Activated T-cell treated with anti-CD3 and anti-CD28 coated beads for 1 hour (primary cell): ENCODE results near the gene ZBTB40.

Source experiments
- DNase-seq: peaks from one replicate; pipeline ENCODE4 v3.0.0-alpha.2; 2020; ENCODE audit warnings: low read depth

ZBTB40 gene, protein sequence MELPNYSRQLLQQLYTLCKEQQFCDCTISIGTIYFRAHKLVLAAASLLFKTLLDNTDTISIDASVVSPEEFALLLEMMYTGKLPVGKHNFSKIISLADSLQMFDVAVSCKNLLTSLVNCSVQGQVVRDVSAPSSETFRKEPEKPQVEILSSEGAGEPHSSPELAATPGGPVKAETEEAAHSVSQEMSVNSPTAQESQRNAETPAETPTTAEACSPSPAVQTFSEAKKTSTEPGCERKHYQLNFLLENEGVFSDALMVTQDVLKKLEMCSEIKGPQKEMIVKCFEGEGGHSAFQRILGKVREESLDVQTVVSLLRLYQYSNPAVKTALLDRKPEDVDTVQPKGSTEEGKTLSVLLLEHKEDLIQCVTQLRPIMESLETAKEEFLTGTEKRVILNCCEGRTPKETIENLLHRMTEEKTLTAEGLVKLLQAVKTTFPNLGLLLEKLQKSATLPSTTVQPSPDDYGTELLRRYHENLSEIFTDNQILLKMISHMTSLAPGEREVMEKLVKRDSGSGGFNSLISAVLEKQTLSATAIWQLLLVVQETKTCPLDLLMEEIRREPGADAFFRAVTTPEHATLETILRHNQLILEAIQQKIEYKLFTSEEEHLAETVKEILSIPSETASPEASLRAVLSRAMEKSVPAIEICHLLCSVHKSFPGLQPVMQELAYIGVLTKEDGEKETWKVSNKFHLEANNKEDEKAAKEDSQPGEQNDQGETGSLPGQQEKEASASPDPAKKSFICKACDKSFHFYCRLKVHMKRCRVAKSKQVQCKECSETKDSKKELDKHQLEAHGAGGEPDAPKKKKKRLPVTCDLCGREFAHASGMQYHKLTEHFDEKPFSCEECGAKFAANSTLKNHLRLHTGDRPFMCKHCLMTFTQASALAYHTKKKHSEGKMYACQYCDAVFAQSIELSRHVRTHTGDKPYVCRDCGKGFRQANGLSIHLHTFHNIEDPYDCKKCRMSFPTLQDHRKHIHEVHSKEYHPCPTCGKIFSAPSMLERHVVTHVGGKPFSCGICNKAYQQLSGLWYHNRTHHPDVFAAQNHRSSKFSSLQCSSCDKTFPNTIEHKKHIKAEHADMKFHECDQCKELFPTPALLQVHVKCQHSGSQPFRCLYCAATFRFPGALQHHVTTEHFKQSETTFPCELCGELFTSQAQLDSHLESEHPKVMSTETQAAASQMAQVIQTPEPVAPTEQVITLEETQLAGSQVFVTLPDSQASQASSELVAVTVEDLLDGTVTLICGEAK

DNA sequence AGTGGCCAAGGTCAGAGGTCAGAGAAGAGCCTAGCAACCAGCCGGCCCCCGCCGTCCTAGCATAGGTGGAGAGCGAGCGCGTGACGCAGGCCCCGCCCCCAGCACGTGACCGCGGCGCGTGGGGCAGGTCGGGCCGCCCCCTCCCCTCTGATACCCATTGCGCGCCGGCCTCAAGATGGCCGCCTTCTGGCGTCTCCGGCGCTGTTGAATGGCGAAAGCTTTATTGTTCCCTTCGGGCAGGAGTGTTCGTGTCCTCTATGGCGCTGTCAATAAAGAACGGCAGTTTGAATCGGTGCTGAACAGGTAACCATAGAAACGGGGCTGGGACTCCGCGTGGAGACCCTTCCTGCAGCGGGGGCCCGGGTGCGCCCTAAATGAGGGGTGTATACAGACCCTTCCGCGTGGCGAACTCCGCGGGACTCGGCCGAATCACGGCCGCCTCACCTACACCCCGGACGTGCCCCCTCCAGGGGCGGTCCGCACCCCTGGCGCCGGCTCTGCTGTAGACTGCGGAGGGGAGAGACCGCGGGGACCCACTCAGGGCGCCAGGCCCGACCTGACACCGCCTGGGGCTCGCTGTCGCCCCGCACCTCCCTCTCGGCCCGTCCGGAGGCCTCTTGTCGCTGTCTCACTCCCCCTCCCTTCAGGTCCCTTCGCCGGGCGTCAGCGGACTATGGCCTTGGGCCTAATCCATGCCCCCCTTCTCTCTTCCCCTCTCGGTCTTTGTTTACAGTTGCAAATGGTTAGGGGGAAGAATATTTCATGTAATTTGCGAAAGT, at the start of gene ZBTB40:
TSS of gene ZBTB40 (plus strand) at position 150 of the 779 bp plus-strand sequence. CDS start 38,098 bp downstream, outside the sequence.
- DNase-seq, result peak; percentile 88

DNA sequence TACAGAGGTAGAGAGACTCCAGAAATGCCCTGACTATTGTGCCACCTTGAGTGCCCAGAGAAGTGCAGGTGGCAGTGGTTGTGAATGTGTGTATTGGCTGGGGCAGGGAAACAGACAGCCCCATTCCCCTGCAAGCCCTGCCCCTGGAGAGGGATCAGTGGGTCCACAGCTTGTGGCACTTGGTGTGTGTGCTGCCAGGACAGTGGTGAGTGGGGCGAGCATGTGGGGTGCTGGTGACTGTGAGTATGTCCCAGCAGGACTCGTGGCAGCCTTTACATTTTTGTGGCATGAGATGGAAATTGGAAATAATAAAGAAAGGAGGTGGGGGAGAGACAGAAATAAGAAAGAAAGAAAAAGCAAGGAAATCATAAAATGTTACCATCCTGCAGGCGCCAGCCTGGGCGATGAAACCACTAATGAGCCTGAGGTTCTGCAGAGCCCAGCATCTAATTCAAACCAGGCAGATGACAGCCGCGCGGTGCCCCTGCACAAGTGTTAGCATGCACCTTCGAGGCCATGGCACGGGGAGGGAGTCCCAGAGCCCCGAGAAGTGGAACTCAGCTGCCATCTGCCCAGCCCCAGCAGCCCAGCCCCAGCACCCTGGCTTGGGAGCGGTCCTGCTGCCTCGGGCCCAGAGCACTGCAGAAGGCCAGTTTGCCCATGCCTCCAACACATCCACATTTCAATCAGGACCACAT, 49.1 kb upstream of the ZBTB40 start:
- no peak for DNase-seq

DNA sequence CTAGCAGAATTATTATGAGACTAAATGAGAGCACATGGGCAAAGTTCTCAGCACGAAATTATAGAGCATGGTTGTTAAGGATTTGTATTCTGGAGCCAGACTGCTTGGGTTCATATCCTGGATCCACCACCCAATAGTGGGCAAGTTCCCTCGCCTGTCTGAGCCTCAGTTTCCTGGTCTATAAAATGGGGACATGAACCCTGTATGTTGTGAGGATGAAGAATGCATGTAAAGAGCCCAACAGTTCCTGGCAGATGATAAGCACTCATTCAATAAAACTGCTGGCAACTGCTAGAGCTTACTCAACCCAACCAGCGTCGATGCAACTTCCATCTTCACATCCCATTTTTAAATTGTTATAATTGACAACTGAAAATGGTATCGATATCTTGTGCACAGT, 47.2 kb upstream of the ZBTB40 start:
- DNase-seq, result no peak

DNA sequence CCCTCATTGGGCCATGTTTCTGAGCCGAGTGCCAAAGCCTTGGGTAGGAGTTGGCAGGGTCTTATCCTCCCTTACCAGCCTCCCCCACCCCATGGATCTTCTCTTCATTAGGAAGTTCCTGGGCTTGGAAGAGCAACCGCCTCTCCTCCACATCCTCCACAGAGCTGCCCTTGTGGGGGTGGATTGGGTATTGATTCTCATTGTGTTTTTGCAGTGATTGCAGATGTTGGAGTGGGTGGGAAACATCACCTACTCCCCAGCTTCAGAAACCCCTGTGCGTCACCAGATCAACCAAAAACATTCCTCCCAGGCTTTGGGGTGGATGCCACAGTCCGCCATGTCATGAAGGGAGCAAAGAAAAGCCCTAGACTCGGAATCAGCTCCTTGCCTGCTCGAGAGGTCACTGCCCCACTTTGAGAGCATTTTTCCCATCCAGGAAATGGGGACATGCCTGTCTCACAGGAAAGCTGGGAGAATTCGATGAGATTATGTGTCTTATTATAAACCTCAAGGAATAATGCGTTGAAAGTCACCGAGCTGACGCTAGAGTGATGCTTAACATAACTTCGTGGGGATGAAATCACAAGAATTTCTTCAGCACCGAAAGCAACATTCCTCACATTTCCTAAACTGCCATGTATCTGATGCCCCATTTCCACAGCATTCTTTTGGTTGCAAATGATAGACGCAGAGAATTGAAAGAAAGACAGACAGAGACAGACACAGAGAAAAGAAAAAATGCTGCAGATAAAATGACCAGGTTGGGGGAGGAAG, 44.7 kb upstream of the ZBTB40 start:
- DNase-seq, result no peak

DNA sequence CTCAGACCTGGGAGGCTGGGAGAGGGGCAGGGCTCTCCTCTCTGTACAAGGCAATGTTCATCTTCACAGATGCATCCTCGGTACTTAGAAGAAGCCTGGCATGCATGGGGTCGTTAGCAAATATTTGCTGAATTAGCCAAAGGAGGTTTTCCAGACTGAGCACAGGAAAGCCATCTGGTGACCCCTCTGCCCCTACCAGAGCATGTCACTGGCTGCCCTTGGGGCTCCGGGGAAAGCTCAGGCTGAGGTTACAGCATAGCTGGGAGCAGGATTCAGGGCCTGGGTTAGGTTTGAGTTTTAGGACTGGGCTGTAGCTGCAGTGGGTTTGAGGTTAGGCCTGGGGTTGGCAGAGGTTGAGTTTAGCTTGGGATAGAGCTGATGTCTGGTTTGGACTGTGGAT, 43.4 kb upstream of the ZBTB40 start:
- no peak for DNase-seq

DNA sequence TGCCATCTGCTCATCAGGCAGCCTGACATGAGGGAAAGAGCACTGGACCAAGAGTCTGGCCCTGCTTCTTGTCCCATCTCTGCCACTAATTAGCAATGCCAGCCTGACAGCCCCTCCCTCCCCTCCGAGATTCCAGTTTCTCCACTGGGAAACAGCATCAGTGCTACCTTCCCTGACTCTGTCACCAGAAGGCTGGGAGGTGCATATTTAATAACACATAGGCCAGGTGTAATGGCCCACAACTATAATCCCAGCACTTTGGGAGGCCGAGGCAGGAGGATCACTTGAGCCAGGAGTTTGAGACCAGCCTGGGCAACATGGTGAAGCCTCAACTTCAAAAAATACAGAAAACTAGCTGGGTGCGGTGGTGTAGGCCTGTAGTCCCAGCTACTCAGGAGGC, 41.2 kb upstream of the ZBTB40 start:
- no peak for DNase-seq

DNA sequence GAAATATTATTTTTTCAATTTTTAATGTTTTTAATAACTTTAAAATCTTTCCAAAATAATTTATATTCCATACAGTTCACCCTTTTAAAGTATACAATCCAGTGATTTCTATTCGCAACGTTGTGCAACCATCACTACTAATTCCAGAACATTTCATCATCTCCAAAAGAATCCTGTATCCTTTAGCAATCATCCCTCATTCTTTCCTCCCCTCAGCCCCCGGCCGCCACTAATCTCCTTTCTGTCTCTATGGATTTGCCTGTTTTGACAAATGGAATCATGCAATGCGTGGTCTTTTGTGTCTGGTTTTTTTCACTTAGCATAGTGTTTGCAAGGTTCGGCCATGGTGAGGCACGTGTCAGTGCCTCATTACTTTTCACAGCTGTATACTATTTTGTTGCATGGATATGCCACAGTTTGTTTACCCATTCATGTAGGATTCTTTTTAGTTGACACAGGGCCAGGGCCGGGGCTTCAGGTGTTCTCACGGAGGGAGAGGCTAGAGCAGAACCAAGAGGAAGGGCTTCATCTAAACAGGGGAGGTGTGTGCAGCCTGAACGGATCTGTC, 40.6 kb upstream of the ZBTB40 start:
- DNase-seq, result no peak

DNA sequence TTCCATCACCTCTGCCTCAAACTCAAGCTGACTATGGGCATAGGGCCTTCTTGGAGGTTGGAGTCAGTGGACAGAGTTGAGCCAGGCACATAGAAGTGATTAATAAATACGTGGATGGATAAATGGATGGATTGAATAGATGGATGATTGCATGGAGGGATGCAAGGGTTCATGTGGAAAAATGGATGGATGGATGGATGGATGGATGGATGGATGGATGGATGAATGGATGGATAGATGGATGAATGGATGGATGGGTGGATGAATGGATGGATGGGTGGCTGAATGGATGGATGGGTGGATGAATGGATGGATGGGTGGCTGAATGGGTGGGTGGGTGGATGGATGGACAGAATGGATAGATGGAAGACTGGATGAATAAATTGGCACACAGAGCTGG, 40.1 kb upstream of the ZBTB40 start:
- DNase-seq, result no peak

DNA sequence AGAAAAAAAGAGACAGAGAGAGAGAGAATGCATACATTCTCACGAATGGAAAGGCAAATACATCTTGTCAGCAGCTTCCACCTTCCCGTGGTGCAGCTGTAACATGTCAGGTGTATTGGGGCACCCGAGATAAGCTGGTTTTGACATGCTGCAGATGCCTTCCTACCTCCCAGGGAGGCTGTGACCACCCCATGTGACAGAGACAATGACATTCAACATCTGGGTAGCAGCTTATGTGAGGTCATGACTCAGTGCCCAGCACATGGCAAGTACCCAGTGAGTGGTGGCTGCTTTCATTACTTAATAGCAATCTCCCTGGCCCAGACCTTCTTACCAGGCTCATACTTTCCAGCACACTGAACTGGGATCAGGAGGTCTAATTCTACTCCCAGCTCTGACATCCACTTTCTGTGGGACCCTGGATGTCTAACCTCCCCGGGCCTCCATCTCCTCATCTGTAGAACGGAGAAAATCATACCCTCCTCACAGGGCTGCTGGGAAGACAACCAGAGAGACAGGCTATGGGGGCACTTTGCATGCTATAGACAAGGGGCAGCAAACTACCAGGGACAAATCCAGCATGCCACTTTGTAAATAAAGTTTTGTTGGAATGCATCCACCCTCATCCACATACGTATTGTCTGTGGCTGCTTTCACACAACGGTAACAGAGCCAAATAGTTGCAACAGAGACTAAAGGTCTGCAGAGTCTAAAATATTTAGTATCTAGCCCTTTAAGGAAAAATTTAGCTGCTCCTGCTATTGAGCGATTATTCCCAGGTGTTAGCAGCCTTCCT, 38.5 kb upstream of the ZBTB40 start:
- no peak for DNase-seq

DNA sequence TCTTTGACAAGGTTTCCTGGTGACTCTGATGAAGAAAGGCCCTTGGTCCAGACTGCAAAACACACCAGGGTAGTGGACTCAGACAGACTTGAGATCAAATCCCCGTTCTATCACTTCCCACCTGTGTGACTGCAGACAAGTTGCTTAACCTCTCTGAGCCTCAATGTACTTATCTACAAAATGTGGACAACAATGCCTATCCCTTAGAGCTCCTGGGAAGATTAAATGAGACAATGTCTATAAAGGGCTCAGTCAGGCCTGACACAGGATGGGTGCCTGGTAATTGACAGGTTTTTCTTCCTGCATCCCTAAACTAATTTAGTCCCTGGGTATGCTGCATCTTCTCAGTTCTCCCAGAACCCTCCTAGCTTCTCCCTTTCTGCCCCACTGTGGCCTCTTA, 37.9 kb upstream of the ZBTB40 start:
- DNase-seq, result no peak

DNA sequence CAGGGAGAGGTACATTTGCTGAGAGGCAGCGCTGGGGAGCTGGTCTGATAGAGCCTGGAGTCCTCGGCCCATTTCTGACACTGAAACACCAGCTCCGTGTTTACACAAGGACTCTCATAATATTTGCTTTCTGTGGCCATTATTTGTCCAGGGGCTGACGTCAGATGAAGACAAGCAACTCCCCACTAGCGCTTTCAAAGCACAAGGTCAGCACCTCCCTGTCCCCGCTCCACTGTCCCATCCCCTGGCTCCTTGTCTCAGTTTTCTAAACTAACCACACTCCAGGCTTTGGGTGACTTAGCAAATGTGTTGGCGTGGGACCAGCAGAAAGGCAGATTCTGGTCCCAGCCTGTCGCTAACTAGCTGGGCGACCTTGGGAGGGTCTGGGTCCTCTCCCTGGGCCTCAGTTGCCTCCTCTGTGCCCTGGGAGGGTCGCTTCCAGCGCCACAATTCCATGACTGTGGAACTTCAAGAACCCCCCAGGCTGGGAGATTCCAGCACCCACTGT, 37.4 kb upstream of the ZBTB40 start:
- no peak for DNase-seq

DNA sequence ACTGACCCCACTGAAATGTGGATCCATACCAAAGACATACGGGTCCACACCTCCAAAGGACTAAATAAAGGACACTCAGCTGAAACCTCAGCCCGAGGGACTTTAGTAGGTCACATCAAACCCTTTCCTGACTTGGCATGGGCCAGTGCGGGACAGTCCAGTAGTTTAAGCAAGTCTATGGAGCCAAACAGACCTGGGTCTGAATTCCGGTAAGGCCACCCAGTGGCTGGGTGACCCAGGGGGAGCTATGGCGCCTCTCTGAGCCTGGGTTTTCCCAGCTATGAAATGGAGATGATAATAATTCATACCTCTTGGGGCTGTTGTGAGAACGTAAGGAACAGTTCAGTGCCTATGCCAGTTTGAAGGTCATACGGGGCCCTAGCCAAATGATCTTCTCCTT, 36.2 kb upstream of the ZBTB40 start:
- no peak for DNase-seq

DNA sequence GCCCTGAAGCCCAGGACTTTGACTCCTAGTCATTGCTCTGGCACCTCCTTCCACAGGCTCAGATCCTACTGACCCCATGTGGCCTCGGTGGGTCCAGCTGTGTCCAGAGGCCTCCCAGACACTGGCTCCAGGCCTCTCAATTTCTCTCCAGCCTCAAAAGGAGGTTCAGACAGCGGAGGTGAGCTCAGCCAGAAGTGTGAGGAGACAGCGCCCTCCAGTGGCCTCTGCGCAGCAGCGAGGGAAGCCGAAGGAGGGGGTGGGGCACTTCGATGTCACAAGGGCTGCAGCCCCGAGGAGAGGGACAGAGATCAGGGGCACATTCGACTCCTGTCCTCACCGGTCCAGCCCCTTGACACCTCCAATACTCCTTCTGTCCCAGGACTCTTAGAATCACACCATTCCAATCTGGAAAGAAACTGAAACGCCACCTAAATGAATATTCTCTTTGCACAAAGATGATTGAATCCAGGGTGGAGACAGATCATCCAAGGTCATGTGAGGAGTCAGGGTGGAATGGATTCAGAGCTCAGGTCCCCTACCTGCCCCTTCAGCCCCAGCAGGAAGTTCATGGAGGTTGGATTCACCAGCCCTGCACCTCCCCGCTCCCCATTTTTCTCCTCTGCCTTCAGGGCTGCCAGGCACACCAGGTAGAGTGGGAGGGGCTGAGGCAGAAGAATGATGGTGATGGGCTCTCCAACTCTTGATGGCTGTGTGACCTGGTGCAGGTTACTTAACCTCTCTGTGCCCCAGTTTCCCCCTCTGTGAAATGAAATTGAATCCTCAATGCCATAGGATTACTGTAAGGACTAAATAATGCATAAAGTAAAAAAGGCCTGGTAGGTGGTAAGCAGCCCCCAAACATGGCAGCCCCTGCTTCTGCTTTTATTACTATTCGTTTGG, 34.8 kb upstream of the ZBTB40 start:
- DNase-seq, result peak; percentile 63

DNA sequence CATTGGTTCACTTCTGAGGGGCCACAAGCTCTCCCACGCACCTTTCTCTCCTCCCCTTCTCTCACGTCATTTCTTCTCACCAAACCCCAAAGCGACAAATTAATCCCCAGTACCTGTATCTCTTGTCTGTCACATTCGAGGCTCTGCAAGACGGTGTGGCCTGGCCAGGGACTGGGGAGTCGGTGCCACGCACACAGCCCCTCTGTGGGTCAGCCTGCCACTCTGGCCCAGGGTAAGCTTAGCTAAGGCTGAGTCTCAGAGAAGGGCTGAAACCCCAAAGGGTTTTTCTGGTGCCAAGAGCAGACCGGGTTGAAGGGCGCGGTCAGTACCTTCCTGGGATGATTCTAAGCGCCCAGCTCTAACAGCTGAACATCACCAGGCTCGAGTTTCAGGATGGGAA, 34.2 kb upstream of the ZBTB40 start:
- DNase-seq, result no peak

DNA sequence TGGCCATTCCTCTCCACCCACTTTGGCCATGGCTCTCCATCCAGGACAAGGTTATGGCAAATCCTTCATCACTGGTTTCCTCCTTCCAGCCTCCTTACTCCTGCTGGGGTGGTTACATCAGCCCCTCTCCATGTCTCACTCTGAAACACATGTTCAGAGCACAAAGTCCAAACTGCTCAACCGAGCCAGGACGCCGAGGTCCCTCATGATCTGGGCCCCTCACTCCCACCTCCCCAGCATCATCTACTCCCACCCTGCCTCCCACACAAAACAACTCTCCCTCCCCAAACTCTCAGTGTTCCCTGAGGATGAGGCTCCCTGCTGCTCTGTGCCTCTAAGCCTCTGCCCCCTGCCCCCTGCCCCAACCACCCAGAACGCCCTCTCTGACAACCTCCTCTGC, 33.3 kb upstream of the ZBTB40 start:
- no peak for DNase-seq

DNA sequence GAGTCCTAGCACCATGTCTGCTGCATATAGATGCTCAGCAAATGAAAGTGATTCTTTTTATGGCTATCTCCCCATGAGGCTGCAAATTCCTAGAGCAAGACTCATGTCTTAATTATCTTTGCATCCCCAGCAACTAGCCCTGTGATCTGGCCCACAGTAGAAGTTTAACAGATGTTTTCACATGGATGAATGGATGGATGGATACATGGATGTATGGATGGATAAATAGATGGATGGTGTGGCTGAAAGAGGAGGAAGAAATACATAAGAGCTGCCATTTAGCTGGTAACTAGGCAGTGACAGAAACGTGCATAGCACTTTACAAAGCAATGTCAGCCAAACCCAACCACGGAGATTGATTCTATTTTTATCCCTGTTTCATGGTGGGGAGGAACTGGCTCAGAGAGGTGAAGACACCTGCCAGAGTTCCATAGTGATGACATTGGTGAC, 32.7 kb upstream of the ZBTB40 start:
- DNase-seq, result no peak

DNA sequence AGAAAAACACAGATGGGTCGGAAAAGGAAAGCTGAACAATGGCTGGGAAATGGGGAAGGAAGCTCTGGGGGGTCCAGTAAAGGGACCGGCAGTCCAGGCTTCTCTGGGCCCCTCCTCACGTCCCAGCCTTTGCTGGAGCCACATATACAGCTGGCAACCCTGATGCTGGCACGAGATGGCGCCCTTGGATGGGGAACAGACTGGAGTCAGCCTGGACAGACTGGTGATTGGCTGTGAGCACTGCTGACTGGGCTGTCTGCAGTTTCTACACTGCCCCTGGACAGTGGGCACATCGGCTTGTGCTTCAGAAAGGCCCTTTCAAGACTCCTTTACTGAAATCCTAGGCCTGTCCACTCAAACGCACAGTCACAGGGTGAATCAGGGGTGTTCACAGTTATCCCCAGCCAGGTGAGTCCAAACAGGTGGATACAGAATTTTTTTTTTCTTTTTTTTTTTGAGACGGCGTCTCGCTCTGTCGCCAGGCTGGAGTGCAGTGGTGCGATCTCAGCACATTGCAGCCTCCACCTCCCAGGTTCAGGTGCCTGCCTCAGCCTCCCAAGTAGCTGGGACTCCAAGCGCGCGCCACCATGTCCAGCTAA, 31.1 kb upstream of the ZBTB40 start:
- DNase-seq, result peak; percentile 24
